PC-9 (cell line): ENCODE measurements around the gene PRKCH. TPM values are rescaled to one million over a fixed set of nuclear protein-coding genes. Genes with fewer than 3 reads are reported as not detected.

Experiments
- BruUV-seq: library from RNA; stranded (reverse); fragments of 400-500 nt; replicated peaks from 2 replicates; lab custom pipeline; 2021; lab: Mats Ljungman, UMichigan
- CTCF ChIA-PET: fragments of 300-600 bp; sonication (Branson Sonifier 250); formaldehyde crosslinking; loops from one replicate; lab custom pipeline; 2022; ENCODE audit warnings: antibody characterized with exemption; lab: Charles Lee
- POLR2A ChIA-PET: fragments of 300-600 bp; sonication (Branson Sonifier 250); formaldehyde crosslinking; loops from one replicate; lab custom pipeline; 2022; ENCODE audit warnings: antibody characterized with exemption; ENCODE audit not compliant: unreplicated experiment; lab: Charles Lee
- DNase-seq, 2 experiments: peaks; one replicate each; pipeline versions ENCODE4 v3.0.0 to v3.0.0-alpha.2; 2015 to 2022; ENCODE audit warnings: mixed read lengths in 1 of 2
- H2AFZ ChIP-seq: fragments of 200-600 bp; sonication (generic); 2 replicates; pipeline ENCODE4 v1.8.1; 2017; ENCODE audit warnings: antibody characterized with exemption
- H3F3A ChIP-seq: fragments of 200-600 bp; sonication (generic); 2 replicates; pipeline ENCODE4 v1.8.1; 2017; ENCODE audit warnings: antibody characterized with exemption, mild to moderate bottlenecking, low read depth; ENCODE audit not compliant: insufficient read depth
- H3K27ac ChIP-seq: fragments of 200-600 bp; sonication (generic); 2 replicates; pipeline ENCODE4 v1.6.1; 2016; ENCODE audit warnings: mixed run types
- H3K27me3 ChIP-seq: fragments of 200-600 bp; sonication (generic); 2 replicates; pipeline ENCODE4 v1.6.1; 2016; ENCODE audit warnings: low read depth, mixed run types; ENCODE audit not compliant: insufficient read depth
- H3K36me3 ChIP-seq: fragments of 200-600 bp; sonication (generic); 2 replicates; pipeline ENCODE4 v1.6.1; 2016; ENCODE audit warnings: low read depth, mixed run types
- H3K4me1 ChIP-seq: fragments of 200-600 bp; sonication (generic); replicated peaks from 2 replicates; pipeline ENCODE4 v1.6.1; 2016; ENCODE audit warnings: mixed run types; ENCODE audit not compliant: insufficient read depth
- H3K4me2 ChIP-seq: fragments of 200-600 bp; sonication (generic); 2 replicates; pipeline ENCODE4 v1.6.1; 2017; ENCODE audit warnings: mixed run types
- H3K4me3 ChIP-seq: fragments of 200-600 bp; sonication (generic); 2 replicates; pipeline ENCODE4 v1.6.1; 2016; ENCODE audit warnings: mixed run types
- H3K79me2 ChIP-seq: fragments of 200-600 bp; sonication (generic); 2 replicates; pipeline ENCODE4 v1.6.1; 2017; ENCODE audit warnings: low read depth, mixed run types
- H3K9me2 ChIP-seq: fragments of 200-600 bp; sonication (generic); 2 replicates; pipeline ENCODE4 v1.8.1; 2017; ENCODE audit warnings: mild to moderate bottlenecking; ENCODE audit not compliant: insufficient read depth
- H3K9me3 ChIP-seq: fragments of 200-600 bp; sonication (generic); 2 replicates; pipeline ENCODE4 v1.8.1; 2016; ENCODE audit warnings: low read depth; ENCODE audit not compliant: insufficient read depth
- H4K20me1 ChIP-seq: fragments of 200-600 bp; sonication (generic); 2 replicates; pipeline ENCODE4 v1.8.1; 2017; ENCODE audit not compliant: insufficient read depth
- EZH2 ChIP-seq: fragments of 200-600 bp; sonication (generic); IDR thresholded peaks from 2 replicates; pipeline ENCODE4 v1.8.0; 2017; ENCODE audit warnings: antibody characterized with exemption, low read depth
- intact Hi-C: fragments of 100-400 bp; cut with micrococcal nuclease; formaldehyde crosslinking; loops from one replicate; pipeline ENCODE4 v1.10.0; 2022; ENCODE audit not compliant: unreplicated experiment
- total RNA-seq: library from RNA; stranded (reverse); gene quantifications from 2 replicates; pipeline ENCODE4 v1.2.3, GENCODE V29; 2021
- TF ChIP-seq, protein P1 (sequence below): fragments of 200-600 bp; sonication (generic); conservative IDR thresholded peaks from 2 replicates; pipeline ENCODE4 v1.6.1; 2017; ENCODE audit warnings: mixed run types, antibody characterized with exemption, mild to moderate bottlenecking, moderate library complexity

Gene PRKCH
- total RNA-seq, 1 experiment from 2014 or later, result 32.4 TPM

DNA sequence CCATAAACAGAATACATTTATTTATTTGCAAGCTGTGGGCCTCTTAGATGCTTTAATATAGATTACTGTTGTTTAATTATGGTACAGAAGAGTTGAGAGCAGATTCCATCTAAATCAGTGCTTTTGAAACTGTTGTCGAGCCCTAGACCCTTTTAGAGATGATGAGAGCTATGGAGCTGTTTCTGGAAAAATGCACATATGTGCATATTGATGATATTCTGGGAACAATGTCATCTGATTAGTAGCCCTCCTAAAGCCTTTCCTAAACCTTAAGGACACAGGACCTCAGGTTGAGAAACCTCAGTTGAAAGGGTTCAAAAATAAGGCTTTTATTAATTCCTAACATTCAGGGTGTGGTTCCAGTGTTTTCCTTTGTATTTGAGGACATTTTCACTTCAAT lies 11.7 kb downstream of the PRKCH start:
- H3K4me2 ChIP-seq, result no peak overlapping the region
- no peak overlapping the region for H3K27ac ChIP-seq
- H3K9me3 ChIP-seq, result no peaks in the 10 kb centered on the region
- H3K4me3 ChIP-seq, result no peak overlapping the region
- H2AFZ ChIP-seq, result no peak overlapping the region
- no TSS peak for BruUV-seq
- no peaks in the 10 kb centered on the region; the same call in none of the 2 replicates for H3F3A ChIP-seq
- TF ChIP-seq, protein P1, sequence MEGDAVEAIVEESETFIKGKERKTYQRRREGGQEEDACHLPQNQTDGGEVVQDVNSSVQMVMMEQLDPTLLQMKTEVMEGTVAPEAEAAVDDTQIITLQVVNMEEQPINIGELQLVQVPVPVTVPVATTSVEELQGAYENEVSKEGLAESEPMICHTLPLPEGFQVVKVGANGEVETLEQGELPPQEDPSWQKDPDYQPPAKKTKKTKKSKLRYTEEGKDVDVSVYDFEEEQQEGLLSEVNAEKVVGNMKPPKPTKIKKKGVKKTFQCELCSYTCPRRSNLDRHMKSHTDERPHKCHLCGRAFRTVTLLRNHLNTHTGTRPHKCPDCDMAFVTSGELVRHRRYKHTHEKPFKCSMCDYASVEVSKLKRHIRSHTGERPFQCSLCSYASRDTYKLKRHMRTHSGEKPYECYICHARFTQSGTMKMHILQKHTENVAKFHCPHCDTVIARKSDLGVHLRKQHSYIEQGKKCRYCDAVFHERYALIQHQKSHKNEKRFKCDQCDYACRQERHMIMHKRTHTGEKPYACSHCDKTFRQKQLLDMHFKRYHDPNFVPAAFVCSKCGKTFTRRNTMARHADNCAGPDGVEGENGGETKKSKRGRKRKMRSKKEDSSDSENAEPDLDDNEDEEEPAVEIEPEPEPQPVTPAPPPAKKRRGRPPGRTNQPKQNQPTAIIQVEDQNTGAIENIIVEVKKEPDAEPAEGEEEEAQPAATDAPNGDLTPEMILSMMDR, result no peak
- TF ChIP-seq EZH2, result no peak
- no peaks in the 10 kb centered on the region for H3K9me2 ChIP-seq
- H3K4me1 ChIP-seq, result peaks cover 21% of the 10 kb centered on the region
- H3K36me3 ChIP-seq, result no peaks in the 10 kb centered on the region
- POLR2A ChIA-PET, result no interaction called here
- intact Hi-C loops, result no loop called here
- H3K27me3 ChIP-seq, result no peaks in the 10 kb centered on the region
- no peak for DNase-seq
- no peaks in the 10 kb centered on the region; the same call in 1 of the 2 replicates for H4K20me1 ChIP-seq
- CTCF ChIA-PET, result no interaction called here
- peaks cover 93% of the 10 kb centered on the region for H3K79me2 ChIP-seq

DNA sequence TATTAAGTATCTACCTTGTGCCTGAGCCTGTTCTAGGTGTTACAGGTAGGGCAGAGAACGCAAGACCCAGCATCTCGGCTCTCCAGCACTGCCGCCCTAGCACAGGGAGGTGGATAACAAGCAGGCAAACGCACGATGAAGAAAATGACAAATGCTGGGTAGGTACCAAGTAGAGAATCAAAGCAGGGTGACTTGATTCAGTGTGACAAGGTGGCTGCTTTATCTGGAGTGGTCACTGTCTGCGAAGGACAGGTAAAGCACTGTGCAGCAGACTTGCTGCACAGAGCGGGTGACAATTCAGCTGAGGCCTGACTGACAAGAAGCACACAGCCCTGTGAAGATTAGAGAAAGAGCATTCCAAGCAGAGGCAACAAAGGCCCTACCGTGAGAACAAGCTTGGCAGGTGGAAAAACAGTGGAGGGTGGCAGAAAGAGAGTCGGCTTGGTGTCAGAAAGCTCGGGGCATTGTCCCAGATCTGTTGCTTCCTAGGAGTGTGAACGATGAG lies 12.9 kb downstream of the PRKCH start:
- H3K4me2 ChIP-seq, result no peak overlapping the region
- intact Hi-C loops, result no loop called here
- DNase-seq, result no peak
- no TSS peak for BruUV-seq
- H3K9me2 ChIP-seq, result no peaks in the 10 kb centered on the region
- ChIA-PET CTCF (no interaction called here), POLR2A (interaction anchor here (0.9 kb wide), 1 partner anchor 13 kb away, joined by 3 read pairs; the partner anchor contains the start of gene PRKCH)
- no peaks in the 10 kb centered on the region; the same call in none of the 2 replicates for H3F3A ChIP-seq
- TF ChIP-seq, protein P1, result no peak
- TF ChIP-seq EZH2, result no peak
- H3K79me2 ChIP-seq, result peaks cover 92% of the 10 kb centered on the region
- no peaks in the 10 kb centered on the region for H3K27me3 ChIP-seq
- no peaks in the 10 kb centered on the region for H3K9me3 ChIP-seq
- peaks cover 22% of the 10 kb centered on the region for H3K4me1 ChIP-seq
- no peak overlapping the region for H2AFZ ChIP-seq
- no peak overlapping the region for H3K27ac ChIP-seq
- no peak overlapping the region for H3K4me3 ChIP-seq
- no peaks in the 10 kb centered on the region for H3K36me3 ChIP-seq
- H4K20me1 ChIP-seq, result no peaks in the 10 kb centered on the region; the same call in 1 of the 2 replicates

DNA sequence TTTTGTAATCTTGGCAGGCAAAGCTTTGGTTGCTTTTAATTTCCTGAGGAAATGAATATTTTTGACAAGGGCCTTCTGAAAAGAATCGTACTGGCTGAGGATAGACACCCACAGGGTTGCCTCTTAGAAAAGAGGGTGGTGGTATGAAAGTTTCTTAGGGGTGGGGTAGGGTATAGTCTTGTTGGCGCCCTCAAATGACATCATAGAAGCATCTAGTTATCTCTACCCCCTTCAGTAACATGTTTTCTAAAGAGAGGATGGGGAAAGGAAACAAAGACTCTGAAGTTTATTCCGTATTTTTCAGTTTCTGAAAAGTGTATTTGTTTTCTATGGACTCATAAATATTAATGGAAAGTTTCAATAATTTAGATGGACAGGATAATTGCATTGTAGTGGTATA lies 13.7 kb downstream of the PRKCH start:
- Histone ChIP-seq H3K4me3 (no peak overlapping the region), H3K4me2 (no peak overlapping the region), H3K27ac (no peak overlapping the region), H3K9me2 (no peaks in the 10 kb centered on the region), H3K36me3 (no peaks in the 10 kb centered on the region), H3K79me2 (peaks cover 89% of the 10 kb centered on the region), H4K20me1 (no peaks in the 10 kb centered on the region), H3K9me3 (no peaks in the 10 kb centered on the region), H3K27me3 (no peaks in the 10 kb centered on the region), H3F3A (no peaks in the 10 kb centered on the region; the same call in none of the 2 replicates), H3K4me1 (peaks cover 22% of the 10 kb centered on the region), H2AFZ (no peak overlapping the region)
- intact Hi-C loops, result no loop called here
- BruUV-seq, result no TSS peak
- no peak for TF ChIP-seq EZH2
- TF ChIP-seq, protein P1, result no peak
- ChIA-PET CTCF (no interaction called here), POLR2A (interaction anchor here (0.9 kb wide), 1 partner anchor 14 kb away, joined by 3 read pairs; the partner anchor contains the start of gene PRKCH)
- DNase-seq, result no peak
